Endothelial cell of umbilical vein (primary cell): ENCODE results near the gene ICE2. TPM values are rescaled to one million over a fixed set of nuclear protein-coding genes. Genes with fewer than 3 reads are reported as not detected.
A peak's percentile ranks its signal among the peaks of the same experiment; 100 is the strongest.

Source experiments
- BruUV-seq: library from RNA; stranded (reverse); fragments of 400-500 nt; replicated peaks from 2 replicates; lab custom pipeline; 2021; lab: Mats Ljungman, UMichigan
- CTCF ChIA-PET: fragments of 300-600, 350-600 bp; sonication (Branson Sonifier 250); formaldehyde crosslinking; loops from one replicate; lab custom pipeline; 2021; ENCODE audit warnings: antibody characterized with exemption, inconsistent platforms; lab: Charles Lee
- POLR2A ChIA-PET: fragments of 300-600, 350-600 bp; sonication (Branson Sonifier 250); formaldehyde crosslinking; loops from one replicate; lab custom pipeline; 2021; ENCODE audit warnings: antibody characterized with exemption, inconsistent platforms; lab: Charles Lee
- DNase-seq: peaks from one replicate; pipeline ENCODE4 v3.0.0-alpha.2; 2011; ENCODE audit warnings: low read depth, low spot score
- FAIRE-seq: peaks from 2 replicates; lab custom pipeline; 2011; peaks lifted over from hg19 to GRCh38; lab: Jason Lieb, UNC
- H2AFZ ChIP-seq: 2 replicates; pipeline ENCODE4 v1.6.0; 2012; ENCODE audit warnings: low read depth, low read length, control low read depth, inconsistent platforms
- H3K27ac ChIP-seq: 2 replicates; pipeline ENCODE4 v1.5.1; 2011; ENCODE audit warnings: low read depth, mild to moderate bottlenecking, control low read depth, low read length, moderate library complexity; ENCODE audit not compliant: insufficient read depth
- H3K27me3 ChIP-seq, 2 experiments: 2 replicates each; pipeline versions ENCODE4 v1.6.0 to v1.6.1; 2011; ENCODE audit warnings: low read length in 2 of 2, mixed read lengths in 1 of 2; ENCODE audit not compliant: control insufficient read depth in 2 of 2, insufficient read depth in 2 of 2
- H3K36me3 ChIP-seq, 2 experiments: 2 replicates in 1 of 2; 3 replicates in 1 of 2; pipeline ENCODE4 v1.5.1; 2011; ENCODE audit warnings: low read length in 2 of 2, mild to moderate bottlenecking in 1 of 2, moderate library complexity in 1 of 2; ENCODE audit not compliant: control insufficient read depth in 2 of 2, insufficient read depth in 2 of 2; ENCODE audit errors: extremely low read depth in 1 of 2
- H3K4me1 ChIP-seq: 3 replicates; pipeline ENCODE4 v1.5.1; 2011; ENCODE audit warnings: mild to moderate bottlenecking, low read length; ENCODE audit not compliant: control insufficient read depth, insufficient read depth; ENCODE audit errors: extremely low read depth
- H3K4me2 ChIP-seq: 2 replicates; pipeline ENCODE4 v1.6.1; 2011; ENCODE audit warnings: low read length, control low read depth, mixed read lengths; ENCODE audit not compliant: insufficient read depth
- H3K4me3 ChIP-seq, 3 experiments: fragments of 200-600 bp in 1 of 3; sonication (generic), shearing (Covaris generic) in 1 of 3; replicated peaks in 1 of 3; 2 replicates each; pipeline ENCODE4 v1.5.1; 2011 to 2016; ENCODE audit warnings: control low read depth in 3 of 3, low read length in 3 of 3, mild to moderate bottlenecking in 2 of 3, inconsistent platforms in 1 of 3, low read depth in 1 of 3, moderate library complexity in 1 of 3; ENCODE audit not compliant: insufficient read depth in 1 of 3
- H3K79me2 ChIP-seq: 2 replicates; pipeline ENCODE4 v1.6.0; 2012; ENCODE audit warnings: low read length, inconsistent platforms; ENCODE audit not compliant: control insufficient read depth, insufficient read depth
- H3K9ac ChIP-seq: replicated peaks from 2 replicates; pipeline ENCODE3; 2011; ENCODE audit warnings: low read length, control low read depth; ENCODE audit not compliant: insufficient read depth; ENCODE audit errors: extremely low read depth
- H3K9me1 ChIP-seq: replicated peaks from 3 replicates; pipeline ENCODE4 v1.6.0; 2011; ENCODE audit warnings: mild to moderate bottlenecking, low read length; ENCODE audit not compliant: control insufficient read depth, insufficient read depth; ENCODE audit errors: extremely low read depth
- H3K9me3 ChIP-seq: replicated peaks from 2 replicates; pipeline ENCODE4 v1.5.1; 2012; ENCODE audit warnings: low read length, inconsistent platforms; ENCODE audit not compliant: control insufficient read depth, insufficient read depth
- H4K20me1 ChIP-seq: replicated peaks from 2 replicates; pipeline ENCODE3; 2011; ENCODE audit warnings: mild to moderate bottlenecking, low read length; ENCODE audit not compliant: control insufficient read depth, insufficient read depth; ENCODE audit errors: extremely low read depth
- CTCF ChIP-seq, 2 donors: IDR thresholded peaks; 1 replicate in 1 of 2; 2 replicates in 1 of 2; pipeline ENCODE4 v1.5.1; 2011; ENCODE audit warnings: low read length in 2 of 2, mild to moderate bottlenecking in 2 of 2, moderate library complexity in 2 of 2, control low read depth in 1 of 2, inconsistent platforms in 1 of 2, low read depth in 1 of 2; ENCODE audit not compliant: insufficient read depth in 1 of 2; ENCODE audit errors: extremely low read depth in 1 of 2
- EZH2 ChIP-seq: IDR thresholded peaks from 2 replicates; pipeline ENCODE4 v1.6.1; 2012; ENCODE audit warnings: borderline replicate concordance, low read depth, mild to moderate bottlenecking, moderate library complexity, low read length, inconsistent platforms; ENCODE audit not compliant: severe bottlenecking
- FOS ChIP-seq: IDR thresholded peaks from 2 replicates; pipeline ENCODE4 v1.6.1; 2011; ENCODE audit warnings: mild to moderate bottlenecking, low read length, moderate library complexity, borderline replicate concordance; ENCODE audit not compliant: insufficient read depth
- GATA2 ChIP-seq: IDR thresholded peaks from 2 replicates; pipeline ENCODE4 v1.7.0; 2011; ENCODE audit warnings: low read depth, mild to moderate bottlenecking, moderate library complexity, mixed read lengths, low read length; ENCODE audit not compliant: insufficient read length, insufficient read depth
- MAX ChIP-seq: IDR thresholded peaks from 2 replicates; pipeline ENCODE4 v1.6.1; 2011; ENCODE audit not compliant: insufficient read depth, insufficient read length
- dilution Hi-C: fragments of 300-500 bp; cut with MboI; formaldehyde crosslinking; loops from one replicate; pipeline ENCODE4 v1.15.0; 2019; ENCODE audit warnings: low sequenced_read_pairs; ENCODE audit not compliant: extremely low pct_ligation_motif_present
- intact Hi-C: fragments of 100-400 bp; cut with micrococcal nuclease; formaldehyde crosslinking; loops from one replicate; pipeline ENCODE4 v1.10.0; 2022
- polyA plus RNA-seq, 4 experiments: library from polyadenylated mRNA; depleted of rRNA in 3 of 4; stranded (reverse) in 3 of 4; unstranded in 1 of 4; fragments of >200 nt; gene quantifications; 2 replicates each; pipeline versions ENCODE4 v1.2.1 to v1.2.3, GENCODE V29; 2011 to 2012; ENCODE audit warnings: missing spikeins in 1 of 4
- total RNA-seq: library from RNA; stranded (reverse); gene quantifications from 2 replicates; pipeline ENCODE4 v1.2.3, GENCODE V29; 2021

The ICE2 gene
- total and polyA plus RNA-seq, 2 donors (not counting 3 experiments of a cell fraction or from before 2014, with no cell fraction given) = 22.1 to 57.0 TPM

GRCh38 chr15:60385620-60386552, 93.1 kb downstream of the ICE2 start:
- FAIRE-seq = peak; percentile 35
- H3K9me3 ChIP-seq = no peaks in the 10 kb centered on the region
- POLR2A ChIA-PET = interaction anchor here (1.6 kb wide), 1 partner anchor 35 kb away, joined by 3 read pairs; no protein-coding TSS in a partner anchor
- no peak overlapping the region for H3K4me3 ChIP-seq
- CTCF ChIA-PET = interaction anchor here (0.7 to 1.9 kb wide), 8 partner anchors 9 to 57 kb away, joined by 3 to 4 read pairs (median 3); no protein-coding TSS in a partner anchor
- TF ChIP-seq FOS = no peak
- no peak for TF ChIP-seq CTCF (IDR thresholded peaks at IDR 0.05; ENCODE audit: extremely low read depth in 1 of 2, insufficient read depth in 1 of 2, low read depth in 1 of 2, low read length in 2 of 2)
- TF ChIP-seq MAX = no peak
- no peak for TF ChIP-seq EZH2
- no peak for TF ChIP-seq GATA2
- no peak overlapping the region for H3K9ac ChIP-seq
- H3K27me3 ChIP-seq = no peaks in the 10 kb centered on the region
- H4K20me1 ChIP-seq = peaks cover 30% of the 10 kb centered on the region
- H3K4me2 ChIP-seq = no peak overlapping the region
- intact Hi-C loops (no loop called here), dilution Hi-C loops (no loop called here)
- H3K4me1 ChIP-seq = peaks cover 85% of the 10 kb centered on the region
- peaks cover 19 to 33% of the 10 kb centered on the region in 2 experiments for H3K36me3 ChIP-seq
- peaks cover 99% of the 10 kb centered on the region for H3K79me2 ChIP-seq
- H3K9me1 ChIP-seq = no peaks in the 10 kb centered on the region
- no peak for DNase-seq
- no TSS peak for BruUV-seq
- no peak overlapping the region for H3K27ac ChIP-seq
- H2AFZ ChIP-seq = no peak overlapping the region
